GM21786 (cell line): ENCODE data around the gene GAGE10.
"Not testable (repeated sequence)": the region's sequence is repeated elsewhere in the genome, so short reads cannot be mapped to it uniquely, and the experiment has no call there.

Experiments
- ATAC-seq: cut with Tn5 transposase; IDR thresholded peaks from one replicate; pipeline ENCODE4 v1.9.1; 2021; ENCODE audit not compliant: unreplicated experiment

The GAGE10 gene

DNA sequence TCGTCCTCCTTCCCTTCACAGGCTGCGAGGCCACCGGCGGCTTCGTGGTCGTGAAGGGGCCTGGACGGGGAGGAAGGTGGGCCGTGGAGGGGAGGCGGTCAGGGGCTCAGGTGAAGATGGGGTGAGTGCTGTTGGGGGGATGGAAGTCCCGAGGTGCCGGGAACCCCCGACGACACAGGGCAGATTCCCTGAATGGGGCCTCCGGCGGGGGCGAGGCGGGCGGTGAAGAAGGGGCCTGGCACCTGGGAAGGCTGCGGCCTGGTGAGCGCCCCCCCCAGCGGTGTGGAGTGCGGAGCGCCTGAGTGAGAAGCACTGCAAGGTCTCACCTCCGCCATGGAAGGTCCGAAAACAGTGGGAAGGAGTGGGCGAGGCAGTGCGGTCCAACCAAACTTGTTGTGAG is 18.8 kb downstream of the GAGE10 start:
- ATAC-seq: not testable (repeated sequence)

DNA sequence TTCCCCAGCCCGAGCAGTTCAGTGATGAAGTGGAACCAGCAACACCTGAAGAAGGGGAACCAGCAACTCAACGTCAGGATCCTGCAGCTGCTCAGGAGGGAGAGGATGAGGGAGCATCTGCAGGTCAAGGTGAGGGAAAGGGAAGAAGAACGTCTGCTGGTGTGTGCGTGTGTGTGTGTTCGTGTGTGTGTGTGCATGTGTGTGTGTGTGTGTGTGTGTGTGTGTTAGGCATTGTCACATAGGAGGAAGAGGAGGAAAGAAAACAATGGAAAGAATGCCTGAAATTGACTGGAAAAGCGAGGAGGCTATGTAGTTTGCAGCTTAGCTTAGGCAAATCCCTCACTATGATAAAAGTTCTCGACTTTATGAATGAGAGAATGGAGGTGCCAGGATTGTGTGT is 20.3 kb downstream of the GAGE10 start:
- not testable (repeated sequence) for ATAC-seq

DNA sequence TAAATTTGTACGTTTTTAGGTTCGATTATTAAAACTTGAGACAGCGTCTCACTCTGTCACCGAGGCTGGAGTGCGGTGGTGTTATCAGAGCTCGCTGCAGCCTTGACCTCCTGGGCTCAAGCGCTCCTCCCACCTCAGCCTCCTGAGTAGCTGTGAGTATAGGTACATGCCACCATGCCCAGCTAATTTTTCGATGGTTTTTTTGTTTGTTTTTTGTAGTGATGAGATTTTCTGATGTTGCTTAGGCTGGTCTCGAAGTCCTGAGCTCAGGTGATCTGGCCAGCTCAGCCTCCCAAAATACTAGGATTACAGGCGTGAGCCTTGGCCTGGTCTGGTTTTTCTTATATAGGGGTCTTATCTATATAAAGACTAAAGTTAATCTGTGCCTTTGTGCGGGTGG is 27.0 kb downstream of the GAGE10 start:
- ATAC-seq: not testable (repeated sequence)

GRCh38 chrX:49331282-49331681 is 27.8 kb downstream of the GAGE10 start, which contains the start of gene GAGE13:
GAGE13 (plus strand) TSS chrX:49331582; CDS start chrX:49332738, 1,156 bp downstream.
- not testable (repeated sequence) for ATAC-seq

DNA sequence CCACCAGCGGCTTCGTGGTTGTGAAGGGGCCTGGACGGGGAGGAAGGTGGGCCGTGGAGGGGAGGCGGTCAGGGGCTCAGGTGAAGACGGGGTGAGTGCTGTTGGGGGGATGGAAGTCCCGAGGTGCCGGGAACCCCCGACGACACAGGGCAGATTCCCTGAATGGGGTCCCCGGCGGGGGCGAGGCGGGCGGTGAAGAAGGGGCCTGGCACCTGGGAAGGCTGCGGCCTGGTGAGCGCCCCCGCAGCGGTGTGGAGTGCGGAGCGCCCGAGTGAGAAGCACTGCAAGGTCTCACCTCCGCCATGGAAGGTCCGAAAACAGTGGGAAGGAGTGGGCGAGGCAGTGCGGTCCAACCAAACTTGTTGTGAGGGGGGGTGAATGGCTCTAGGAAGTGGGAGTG is 28.4 kb downstream of the GAGE10 start:
- not testable (repeated sequence) for ATAC-seq

DNA sequence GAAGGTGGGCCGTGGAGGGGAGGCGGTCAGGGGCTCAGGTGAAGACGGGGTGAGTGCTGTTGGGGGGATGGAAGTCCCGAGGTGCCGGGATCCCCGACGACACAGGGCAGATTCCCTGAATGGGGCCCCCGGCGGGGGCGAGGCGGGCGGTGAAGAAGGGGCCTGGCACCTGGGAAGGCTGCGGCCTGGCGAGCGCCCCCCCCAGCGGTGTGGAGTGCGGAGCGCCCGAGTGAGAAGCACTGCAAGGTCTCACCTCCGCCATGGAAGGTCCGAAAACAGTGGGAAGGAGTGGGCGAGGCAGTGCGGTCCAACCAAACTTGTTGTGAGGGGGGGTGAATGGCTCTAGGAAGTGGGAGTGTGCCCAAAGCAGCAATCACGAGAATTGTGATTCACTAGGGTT is 38.0 kb downstream of the GAGE10 start:
- ATAC-seq: not testable (repeated sequence)

- not testable (repeated sequence) for ATAC-seq
These were observed 41.2 kb downstream of the GAGE10 start for GRCh38 chrX:49344496-49345175.

DNA sequence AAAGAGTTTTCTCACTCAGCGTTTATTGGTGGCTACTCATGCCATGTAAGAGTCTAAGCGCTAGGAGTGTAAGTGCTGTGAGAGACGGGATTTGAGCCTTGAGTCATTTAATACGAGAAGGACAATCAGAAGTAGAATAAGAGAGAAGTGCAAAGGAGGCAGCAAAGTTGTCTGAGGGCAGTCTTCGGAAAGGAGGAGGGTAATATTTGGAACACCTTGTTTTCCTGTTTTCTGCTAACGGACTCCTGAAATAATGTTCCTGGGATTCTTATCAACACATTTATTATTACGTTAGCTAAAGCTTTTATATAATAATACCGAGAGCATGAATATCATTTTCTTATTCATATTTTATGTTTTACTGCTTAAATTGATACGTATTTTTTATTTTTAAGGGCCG is 42.0 kb downstream of the GAGE10 start:
- ATAC-seq: not testable (repeated sequence)

GRCh38 chrX:49346150-49346549 is 42.7 kb downstream of the GAGE10 start:
- not testable (repeated sequence) for ATAC-seq
